Neural progenitor cell (in vitro differentiated cells): ENCODE data around the gene EZR.

Experiments used
- EZH2 ChIP-seq: fragments of 200-600 bp; sonication (generic); IDR thresholded peaks from 2 replicates; pipeline ENCODE4 v1.6.1; 2017; ENCODE audit warnings: antibody characterized with exemption, mild to moderate bottlenecking, moderate library complexity
- TF ChIP-seq, protein P1 (sequence below): fragments of 200-600 bp; sonication (generic); IDR thresholded peaks from 2 replicates; pipeline ENCODE4 v1.5.1; 2017; ENCODE audit warnings: antibody characterized with exemption, mild to moderate bottlenecking

DNA sequence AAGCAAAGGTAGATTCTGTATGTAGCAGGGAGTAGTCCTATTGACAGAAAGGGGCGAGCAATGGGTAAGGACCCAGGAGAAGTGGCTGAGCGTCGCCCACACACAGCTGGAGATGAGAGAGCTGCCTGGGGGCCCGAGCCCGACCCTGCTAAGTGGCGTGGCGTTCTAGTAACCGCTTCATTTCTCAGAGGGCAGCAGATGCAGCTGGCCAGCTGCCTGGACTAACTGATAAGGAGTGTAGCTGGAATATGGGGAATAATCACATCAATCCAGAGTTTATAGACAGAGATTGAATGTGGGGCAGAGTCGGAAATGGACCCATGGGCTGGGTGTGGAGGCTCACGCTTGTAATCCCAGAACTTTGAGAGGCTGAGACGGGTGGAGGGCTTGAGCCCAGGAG lies 64.4 kb downstream of the EZR start:
- TF ChIP-seq, protein P1, sequence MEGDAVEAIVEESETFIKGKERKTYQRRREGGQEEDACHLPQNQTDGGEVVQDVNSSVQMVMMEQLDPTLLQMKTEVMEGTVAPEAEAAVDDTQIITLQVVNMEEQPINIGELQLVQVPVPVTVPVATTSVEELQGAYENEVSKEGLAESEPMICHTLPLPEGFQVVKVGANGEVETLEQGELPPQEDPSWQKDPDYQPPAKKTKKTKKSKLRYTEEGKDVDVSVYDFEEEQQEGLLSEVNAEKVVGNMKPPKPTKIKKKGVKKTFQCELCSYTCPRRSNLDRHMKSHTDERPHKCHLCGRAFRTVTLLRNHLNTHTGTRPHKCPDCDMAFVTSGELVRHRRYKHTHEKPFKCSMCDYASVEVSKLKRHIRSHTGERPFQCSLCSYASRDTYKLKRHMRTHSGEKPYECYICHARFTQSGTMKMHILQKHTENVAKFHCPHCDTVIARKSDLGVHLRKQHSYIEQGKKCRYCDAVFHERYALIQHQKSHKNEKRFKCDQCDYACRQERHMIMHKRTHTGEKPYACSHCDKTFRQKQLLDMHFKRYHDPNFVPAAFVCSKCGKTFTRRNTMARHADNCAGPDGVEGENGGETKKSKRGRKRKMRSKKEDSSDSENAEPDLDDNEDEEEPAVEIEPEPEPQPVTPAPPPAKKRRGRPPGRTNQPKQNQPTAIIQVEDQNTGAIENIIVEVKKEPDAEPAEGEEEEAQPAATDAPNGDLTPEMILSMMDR = no peak
- TF ChIP-seq EZH2 = no peak
